Heart left ventricle (tissue), 13 donors: ENCODE data around the gene EPO.

Experiments
- POLR2A ChIP-seq, 2 donors: fragments of 450-650 bp; IDR thresholded peaks; one replicate each; pipeline ENCODE4 v1.6.1; 2017; ENCODE audit warnings: antibody characterized with exemption in 2 of 2, mild to moderate bottlenecking in 2 of 2, moderate library complexity in 2 of 2
- TF ChIP-seq, protein P1 (sequence below), 12 donors: fragments of 200-600 bp; sonication (generic) in 4 of 12; IDR thresholded peaks; one replicate each; pipeline versions ENCODE4 v1.5.0 to v1.8.0; 2018 to 2022; ENCODE audit warnings: antibody characterized with exemption in 12 of 12, mild to moderate bottlenecking in 5 of 12
- donor health status: ischemic (EF 13 %, LVEDD 7.1; RV severe dilation, severe dysfunction).
- donor health status: DM: no; HTN: yes; CAD: no.
- donor health status: DM: no; HTN: no; CAD: no.
- donor health status: ischemic (EF 25% LVEDD 6.9; RV normal size, moderate dysfunction).
- donor health status: ischemic (EF 25% LVEDD 5.7; RV mildly dilated, moderate dysfunction).
- donor health status: ischemic (EF 35%, LVEDD 5.7; RV mildly dilated, moderate dysfunction).
- donor health status: nonischemic (EF 11% LVEDD 7.7; RV severe dilation, severe dysfunction).
- donor health status: DM: yes; HTN: yes; CAD: no.
- donor health status: PGD.
- donor health status: ischemic (EF 29% LVEDD 5.4; RV normal size, mild dysfunction).
- donor health status: nonischemic (EF 23%, LVEDD 6.1; RV moderate dilation, normal function).

DNA sequence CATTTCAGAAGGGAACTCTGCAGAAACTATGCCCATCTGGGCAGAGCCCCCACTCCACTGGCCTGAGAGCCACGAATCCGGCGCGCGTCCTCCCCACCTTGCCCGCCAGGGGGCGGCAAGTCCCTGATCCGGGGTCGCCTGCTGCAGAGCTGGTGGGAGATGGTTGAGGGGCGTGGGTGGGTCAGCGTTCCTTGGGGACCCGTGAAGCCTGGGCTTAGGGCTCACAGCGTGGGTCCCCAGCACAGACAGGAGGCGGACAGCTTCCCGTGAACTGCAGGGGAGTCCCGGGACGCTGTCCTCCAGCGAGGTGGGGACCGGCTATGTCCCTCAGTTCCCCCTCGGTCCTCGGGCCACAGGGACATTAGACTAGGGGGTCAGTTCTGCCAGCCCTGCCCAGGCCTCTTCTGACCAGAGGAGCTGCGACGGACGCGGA lies 14.9 kb upstream of the EPO start:
- TF ChIP-seq, protein P1, sequence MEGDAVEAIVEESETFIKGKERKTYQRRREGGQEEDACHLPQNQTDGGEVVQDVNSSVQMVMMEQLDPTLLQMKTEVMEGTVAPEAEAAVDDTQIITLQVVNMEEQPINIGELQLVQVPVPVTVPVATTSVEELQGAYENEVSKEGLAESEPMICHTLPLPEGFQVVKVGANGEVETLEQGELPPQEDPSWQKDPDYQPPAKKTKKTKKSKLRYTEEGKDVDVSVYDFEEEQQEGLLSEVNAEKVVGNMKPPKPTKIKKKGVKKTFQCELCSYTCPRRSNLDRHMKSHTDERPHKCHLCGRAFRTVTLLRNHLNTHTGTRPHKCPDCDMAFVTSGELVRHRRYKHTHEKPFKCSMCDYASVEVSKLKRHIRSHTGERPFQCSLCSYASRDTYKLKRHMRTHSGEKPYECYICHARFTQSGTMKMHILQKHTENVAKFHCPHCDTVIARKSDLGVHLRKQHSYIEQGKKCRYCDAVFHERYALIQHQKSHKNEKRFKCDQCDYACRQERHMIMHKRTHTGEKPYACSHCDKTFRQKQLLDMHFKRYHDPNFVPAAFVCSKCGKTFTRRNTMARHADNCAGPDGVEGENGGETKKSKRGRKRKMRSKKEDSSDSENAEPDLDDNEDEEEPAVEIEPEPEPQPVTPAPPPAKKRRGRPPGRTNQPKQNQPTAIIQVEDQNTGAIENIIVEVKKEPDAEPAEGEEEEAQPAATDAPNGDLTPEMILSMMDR (IDR thresholded peaks at IDR 0.05) = peak; percentile 82 to 97 (median 92)
- TF ChIP-seq POLR2A (IDR thresholded peaks at IDR 0.05) = no peak
